Renal cortical epithelial cell (primary cell): ENCODE measurements around the gene RTN4RL1. TPM values are rescaled to one million over a fixed set of nuclear protein-coding genes. Genes with fewer than 3 reads are reported as not detected.
A peak's percentile ranks its signal among the peaks of the same experiment; 100 is the strongest.

Experiments
- DNase-seq: peaks from one replicate; pipeline ENCODE4 v3.0.0-alpha.2; 2011; ENCODE audit warnings: low read depth
- total RNA-seq: library from RNA; depleted of rRNA; stranded (reverse); fragments of >200 nt; gene quantifications from 2 replicates; pipeline ENCODE4 v1.2.3, GENCODE V29; 2014

RTN4RL1 gene
- total RNA-seq, 1 donor from 2014 or later, result 4.3 TPM

GRCh38 chr17:1919201-1919600 is 105.9 kb downstream of the RTN4RL1 start:
- DNase-seq, result no peak

DNA sequence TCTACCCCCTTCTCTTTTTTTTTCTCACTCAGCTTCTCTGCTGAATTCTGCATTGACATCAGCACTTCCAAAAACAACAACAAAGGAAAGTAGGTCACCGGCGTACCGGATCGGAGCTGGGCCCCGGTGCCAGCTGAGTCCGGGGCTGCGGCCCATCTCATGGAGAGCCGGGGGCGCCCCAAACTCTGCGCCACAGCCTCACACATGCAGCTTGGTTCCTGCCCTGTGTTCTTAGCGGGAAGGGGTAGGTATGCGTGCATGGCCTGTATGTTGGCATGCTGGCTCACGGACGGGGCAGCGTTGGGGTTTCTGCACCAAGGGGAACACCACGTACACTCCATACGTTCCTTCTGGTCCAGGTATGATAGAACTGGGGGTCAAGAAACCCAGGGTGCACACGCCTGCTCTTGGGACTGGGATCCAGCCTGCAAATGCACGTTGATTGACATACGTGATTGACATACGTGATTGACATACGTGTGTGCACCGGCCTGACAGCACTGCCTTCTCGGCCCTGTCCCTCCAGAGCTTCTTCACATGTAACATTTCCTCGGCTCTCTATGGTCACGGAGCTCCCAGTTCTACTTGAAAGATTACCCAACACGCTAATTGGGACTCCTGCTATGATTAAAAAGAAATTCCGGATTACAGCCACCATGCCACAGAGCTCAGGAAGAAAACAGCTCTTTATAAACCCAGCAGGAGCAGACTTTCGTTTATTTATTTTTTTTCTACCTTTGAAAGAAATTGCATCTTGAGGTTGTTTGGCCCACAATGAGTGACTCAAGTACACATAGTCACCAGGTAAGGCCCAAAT is 106.6 kb downstream of the RTN4RL1 start:
- no peak for DNase-seq

DNA sequence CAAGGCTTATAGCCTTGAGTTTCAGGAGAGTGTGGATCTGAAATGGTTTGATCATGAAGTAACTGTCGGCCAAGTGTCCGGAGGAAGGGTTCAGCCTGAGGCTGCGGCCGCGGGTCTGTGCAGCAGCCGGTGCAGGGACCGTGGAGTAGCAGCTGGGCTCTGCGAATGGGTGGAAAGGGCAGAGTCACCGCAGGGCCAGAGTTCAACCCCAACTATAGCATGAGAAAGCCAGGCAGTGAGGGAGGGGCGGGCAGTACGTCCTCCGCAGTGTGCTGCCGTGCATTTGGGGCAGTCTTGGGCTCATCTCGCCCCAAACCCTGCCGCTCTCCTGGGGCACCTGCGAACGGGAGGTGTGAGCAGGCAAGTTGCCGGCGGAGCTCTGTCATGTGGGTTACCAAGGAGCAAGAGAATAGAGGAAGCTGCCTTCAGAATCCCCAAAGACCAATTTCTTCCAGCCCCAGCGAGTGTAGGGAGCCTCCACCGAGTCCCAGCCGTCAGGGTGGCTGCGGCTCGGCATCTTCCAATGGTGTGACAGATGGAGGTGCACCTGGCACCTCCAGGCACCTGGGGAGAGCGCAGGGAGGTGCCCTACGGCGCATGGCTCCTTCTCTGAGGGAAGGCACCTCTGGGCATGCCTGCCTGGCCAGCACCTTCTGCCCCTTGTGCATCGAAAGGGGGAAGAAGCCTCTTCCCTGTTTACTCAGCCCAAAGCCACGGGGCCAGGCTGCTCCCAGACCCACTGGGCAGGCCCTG is 108.0 kb downstream of the RTN4RL1 start:
- no peak for DNase-seq

GRCh38 chr17:1916316-1916715 is 108.8 kb downstream of the RTN4RL1 start:
- DNase-seq, result no peak

GRCh38 chr17:1915889-1916288 is 109.2 kb downstream of the RTN4RL1 start:
- no peak for DNase-seq

DNA sequence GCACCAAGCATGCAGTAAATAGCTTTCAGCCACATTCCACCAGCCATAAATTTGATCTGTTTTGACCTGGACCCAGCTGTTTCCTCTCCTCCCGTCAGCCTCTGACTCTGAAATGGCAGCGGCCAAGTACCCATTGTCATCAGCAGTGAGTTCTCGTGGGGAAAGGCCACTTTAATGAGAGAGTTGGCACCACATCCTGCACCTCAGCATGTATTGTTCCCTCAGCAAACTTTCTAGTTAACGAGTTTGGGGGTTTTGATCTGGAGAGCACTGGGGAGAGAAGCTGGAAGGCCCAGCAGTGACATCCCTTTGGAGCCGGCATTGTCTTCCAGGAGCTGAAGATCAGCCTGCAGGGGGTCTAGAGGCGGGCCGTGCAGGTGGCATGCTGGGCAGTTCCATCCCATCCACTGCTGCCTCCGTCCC is 110.5 kb downstream of the RTN4RL1 start:
- no peak for DNase-seq

DNA sequence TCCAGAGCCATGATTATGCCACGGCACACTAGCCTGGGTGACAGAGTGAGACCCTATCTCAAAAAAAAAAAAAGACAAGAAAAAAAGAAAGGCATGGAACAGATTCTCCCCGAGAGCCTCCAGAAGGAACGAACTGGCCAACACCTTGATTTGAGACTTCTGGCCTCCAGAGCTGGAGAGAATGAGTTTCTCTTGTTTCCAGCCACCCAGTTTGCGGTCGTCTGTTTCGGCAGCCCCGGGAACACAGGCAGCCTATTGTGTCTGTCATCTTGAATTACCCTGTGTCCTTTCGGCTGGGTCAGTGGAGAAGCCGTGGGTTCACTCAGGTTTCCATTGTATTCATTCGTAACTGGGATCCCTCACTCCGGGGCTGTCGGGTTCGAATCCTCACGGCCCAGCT is 111.4 kb downstream of the RTN4RL1 start:
- no peak for DNase-seq

DNA sequence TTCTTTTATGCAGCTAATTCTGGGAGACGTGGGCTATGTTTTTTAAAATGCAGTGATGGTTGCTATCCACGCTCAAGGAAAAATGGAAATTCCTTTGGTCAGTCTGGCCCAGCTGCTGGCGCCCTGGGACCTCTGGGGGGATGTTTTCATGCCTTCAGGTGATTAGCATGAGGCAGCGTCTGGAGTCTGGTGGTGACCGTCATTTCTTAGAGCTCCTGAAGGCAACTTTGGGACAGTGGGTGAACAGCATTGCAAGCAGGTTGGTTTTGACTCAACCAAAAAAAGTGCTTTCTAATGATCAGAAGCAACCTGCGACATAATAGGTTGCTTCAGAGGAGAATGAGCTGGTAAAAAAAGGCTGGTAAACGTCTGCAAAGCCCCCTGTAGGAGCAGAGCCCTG is 113.0 kb downstream of the RTN4RL1 start:
- no peak for DNase-seq

GRCh38 chr17:1909985-1910384 is 115.1 kb downstream of the RTN4RL1 start:
- DNase-seq, result no peak

DNA sequence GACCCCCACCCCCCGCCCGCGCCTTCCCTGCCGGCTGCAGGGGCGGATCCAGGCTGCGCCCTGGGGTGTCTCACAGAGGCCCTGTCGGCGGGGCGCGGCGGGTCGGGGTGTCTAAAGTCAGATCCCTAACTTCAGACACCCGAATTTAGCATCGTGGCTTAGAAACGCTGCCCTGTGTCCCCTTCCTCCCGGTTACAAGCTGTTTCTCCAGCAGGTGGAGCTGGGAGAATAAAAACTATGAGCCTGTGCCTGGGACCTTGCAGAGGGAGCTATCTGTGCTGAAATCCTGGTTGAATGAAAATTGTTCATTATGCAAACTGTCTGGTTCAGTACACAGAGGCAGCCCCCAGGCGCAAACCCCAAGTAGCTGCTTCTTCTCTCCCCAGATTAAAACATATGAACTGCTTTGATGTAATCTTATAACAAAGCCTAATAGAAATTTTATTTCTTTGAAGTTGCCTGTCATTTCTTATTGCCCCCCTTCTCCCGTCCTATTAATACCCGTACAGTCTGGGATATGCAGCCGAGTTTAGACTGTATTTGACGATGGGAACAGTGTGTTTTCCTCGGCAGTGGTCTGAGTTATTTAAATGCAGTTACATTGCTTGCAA is 116.3 kb downstream of the RTN4RL1 start:
- DNase-seq, result peak; percentile 66

GRCh38 chr17:1907909-1908698 is 117.0 kb downstream of the RTN4RL1 start:
- DNase-seq, result no peak

DNA sequence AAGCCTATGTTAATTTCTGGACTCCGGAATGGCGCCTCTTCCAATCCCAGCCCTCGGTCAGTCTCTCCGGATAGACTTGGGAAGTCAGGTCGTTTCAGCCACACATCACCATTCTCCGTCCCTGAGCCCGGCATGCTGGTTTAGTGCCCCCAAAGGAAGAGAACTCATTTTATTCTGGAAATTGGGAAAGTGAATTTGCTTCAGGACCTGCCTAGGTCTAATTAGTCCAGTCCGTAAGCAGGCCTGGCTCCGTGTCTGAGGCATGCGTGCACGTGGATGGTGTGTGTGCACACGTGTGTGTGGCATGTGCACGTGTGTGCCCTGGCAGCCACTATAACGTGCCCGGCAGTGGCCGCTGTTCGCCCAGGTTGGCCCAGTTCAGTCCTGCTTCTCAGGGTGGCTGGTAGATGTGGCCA is 117.9 kb downstream of the RTN4RL1 start:
- no peak for DNase-seq

- DNase-seq, result no peak
These were observed 118.5 kb downstream of the RTN4RL1 start for GRCh38 chr17:1906662-1907101.

- DNase-seq, result no peak
These were observed 119.8 kb downstream of the RTN4RL1 start for GRCh38 chr17:1905190-1905913.

DNA sequence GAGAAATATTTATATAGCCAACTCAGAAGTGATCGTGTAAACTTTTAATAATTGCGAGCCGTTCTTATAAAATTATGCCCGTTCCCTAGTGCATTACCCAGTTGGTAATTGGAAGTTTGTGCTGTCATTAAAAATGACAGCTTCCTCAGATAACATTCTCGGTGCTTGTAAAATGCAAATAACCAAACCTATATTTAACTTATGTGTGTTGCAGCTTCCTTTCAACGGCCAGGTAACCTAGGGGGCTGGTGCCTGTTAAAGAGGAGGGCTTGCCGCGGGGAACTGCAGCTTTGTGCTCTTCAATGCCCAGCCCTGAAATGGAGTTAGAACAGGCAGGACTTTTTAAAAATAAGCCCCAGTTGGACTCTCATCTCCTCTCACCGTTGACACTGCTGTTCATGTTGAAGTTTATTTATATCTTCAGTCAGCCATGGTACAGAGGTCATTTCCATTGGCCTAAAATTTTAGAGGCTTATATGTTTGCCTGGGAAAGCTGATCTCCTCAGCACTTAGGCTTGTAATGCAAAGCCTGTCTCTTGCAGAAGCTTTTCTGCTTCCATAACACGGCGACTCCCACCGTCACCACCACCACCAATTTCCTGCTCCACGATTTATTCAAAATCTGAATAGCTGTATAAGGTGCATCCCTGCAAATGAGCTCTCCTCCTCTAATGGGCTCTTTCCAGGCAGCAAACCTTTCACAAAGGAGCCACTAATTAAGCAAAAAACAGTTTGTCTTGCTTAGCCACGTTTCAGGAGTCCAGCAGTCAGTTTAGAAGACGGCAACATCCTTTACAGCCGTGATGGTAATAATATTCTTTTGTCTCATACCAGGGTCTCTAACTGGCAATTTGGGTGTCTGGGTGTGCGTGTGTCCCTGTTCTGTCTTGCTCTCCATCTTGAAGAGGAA is 120.6 kb downstream of the RTN4RL1 start:
- DNase-seq, result no peak

GRCh38 chr17:1899403-1900000 is 125.6 kb downstream of the RTN4RL1 start:
- DNase-seq, result no peak

DNA sequence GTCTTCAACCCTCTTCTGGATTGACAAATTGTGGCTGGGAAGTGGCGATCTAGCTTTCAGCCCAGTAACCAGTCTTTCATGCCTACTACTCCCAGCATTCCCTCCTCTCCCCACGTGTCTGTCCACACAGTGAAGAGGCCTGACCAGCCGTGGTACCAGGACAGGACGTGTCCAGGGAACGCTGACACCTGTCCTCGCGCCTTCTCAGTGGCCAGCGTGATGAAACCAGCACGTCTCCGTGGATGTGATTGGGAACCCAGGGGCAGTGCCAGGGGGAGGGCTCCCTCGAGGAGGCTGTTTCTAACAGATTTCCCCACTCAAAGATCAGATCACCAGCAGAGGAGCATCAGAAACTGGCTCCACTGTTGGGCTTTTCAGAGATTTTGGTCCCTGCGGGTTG is 126.3 kb downstream of the RTN4RL1 start:
- no peak for DNase-seq

GRCh38 chr17:1898332-1898731 is 126.8 kb downstream of the RTN4RL1 start:
- DNase-seq, result no peak

- no peak for DNase-seq
These were observed 128.0 kb downstream of the RTN4RL1 start for GRCh38 chr17:1897105-1897656.
